Osteoblast (primary cell): ENCODE results near the gene CXCR4. TPM values are rescaled to one million over a fixed set of nuclear protein-coding genes. Genes with fewer than 3 reads are reported as not detected.

Experiments
- DNase-seq: peaks from one replicate; pipeline ENCODE4 v3.0.0; 2011; ENCODE audit warnings: low spot score, mixed read lengths; ENCODE audit not compliant: insufficient read length; ENCODE audit errors: missing footprints
- H2AFZ ChIP-seq: 2 replicates; pipeline ENCODE4 v1.6.0; 2011; ENCODE audit warnings: mild to moderate bottlenecking, low read length
- H3K27ac ChIP-seq: 2 replicates; pipeline ENCODE4 v1.5.1; 2011; ENCODE audit warnings: mild to moderate bottlenecking, low read depth, low read length, moderate library complexity
- H3K27me3 ChIP-seq: 2 replicates; pipeline ENCODE4 v1.6.0; 2012; ENCODE audit warnings: mild to moderate bottlenecking, control low read depth, inconsistent platforms, low read length, moderate library complexity; ENCODE audit not compliant: insufficient read depth
- H3K36me3 ChIP-seq: 2 replicates; pipeline ENCODE4 v1.5.1; 2011; ENCODE audit warnings: mild to moderate bottlenecking, low read length, control low read depth, moderate library complexity; ENCODE audit not compliant: insufficient read depth
- H3K4me1 ChIP-seq: 2 replicates; pipeline ENCODE4 v1.5.1; 2011; ENCODE audit warnings: mild to moderate bottlenecking, low read length, control low read depth, moderate library complexity; ENCODE audit not compliant: insufficient read depth
- H3K4me2 ChIP-seq: 2 replicates; pipeline ENCODE4 v1.6.0; 2011; ENCODE audit warnings: mild to moderate bottlenecking, low read length; ENCODE audit not compliant: insufficient read depth
- H3K4me3 ChIP-seq: fragments of 200-600 bp; sonication (generic); 3 replicates; pipeline ENCODE4 v1.5.1; 2012; ENCODE audit warnings: mild to moderate bottlenecking, low read length, inconsistent platforms; ENCODE audit not compliant: insufficient read depth
- H3K79me2 ChIP-seq: 2 replicates; pipeline ENCODE4 v1.6.0; 2012; ENCODE audit warnings: mild to moderate bottlenecking, low read length, control low read depth, inconsistent platforms; ENCODE audit not compliant: insufficient read depth
- H3K9me3 ChIP-seq: 2 replicates; pipeline ENCODE4 v1.5.1; 2011; ENCODE audit warnings: low read depth, low read length, control low read depth
- H4K20me1 ChIP-seq: 2 replicates; pipeline ENCODE4 v1.6.0; 2012; ENCODE audit warnings: mild to moderate bottlenecking, low read length, control low read depth; ENCODE audit not compliant: insufficient read depth
- CTCF ChIP-seq: IDR thresholded peaks from 2 replicates; pipeline ENCODE4 v1.5.1; 2011; ENCODE audit warnings: mild to moderate bottlenecking, low read depth, low read length, moderate library complexity; ENCODE audit errors: extremely low read depth
- total RNA-seq: library from RNA; depleted of rRNA; stranded (reverse); fragments of >200 nt; gene quantifications from 2 replicates; pipeline ENCODE4 v1.2.3, GENCODE V29; 2012

Gene CXCR4
- total RNA-seq, 1 donor, result under 0.01 TPM

- Histone ChIP-seq H3K27ac (no peak overlapping the region), H4K20me1 (no peaks in the 10 kb centered on the region), H3K9me3 (no peaks in the 10 kb centered on the region), H3K36me3 (no peaks in the 10 kb centered on the region), H2AFZ (no peak overlapping the region), H3K4me1 (no peaks in the 10 kb centered on the region), H3K27me3 (no peaks in the 10 kb centered on the region), H3K4me2 (no peak overlapping the region), H3K79me2 (no peaks in the 10 kb centered on the region), H3K4me3 (no peak overlapping the region)
- DNase-seq, result no peak
- TF ChIP-seq CTCF, result no peak
These were observed 25.9 kb upstream of the CXCR4 start for GRCh38 chr2:136143603-136144451.

- H3K4me1 ChIP-seq, result no peaks in the 10 kb centered on the region
- no peaks in the 10 kb centered on the region for H3K79me2 ChIP-seq
- no peak overlapping the region for H3K27ac ChIP-seq
- H3K4me2 ChIP-seq, result no peak overlapping the region
- no peak for TF ChIP-seq CTCF
- H3K36me3 ChIP-seq, result no peaks in the 10 kb centered on the region
- no peaks in the 10 kb centered on the region for H3K9me3 ChIP-seq
- H4K20me1 ChIP-seq, result no peaks in the 10 kb centered on the region
- H3K27me3 ChIP-seq, result no peaks in the 10 kb centered on the region
- no peak overlapping the region for H3K4me3 ChIP-seq
- H2AFZ ChIP-seq, result no peak overlapping the region
- DNase-seq, result no peak
These were observed 23.7 kb upstream of the CXCR4 start for GRCh38 chr2:136141510-136142149.

GRCh38 chr2:136139631-136140030 is 21.7 kb upstream of the CXCR4 start:
- H2AFZ ChIP-seq, result no peak overlapping the region
- no peak for TF ChIP-seq CTCF
- H3K4me2 ChIP-seq, result no peak overlapping the region
- no peak overlapping the region for H3K27ac ChIP-seq
- no peak for DNase-seq
- no peaks in the 10 kb centered on the region for H3K79me2 ChIP-seq
- no peaks in the 10 kb centered on the region for H3K27me3 ChIP-seq
- no peaks in the 10 kb centered on the region for H3K36me3 ChIP-seq
- no peaks in the 10 kb centered on the region for H4K20me1 ChIP-seq
- H3K4me3 ChIP-seq, result no peak overlapping the region
- H3K4me1 ChIP-seq, result no peaks in the 10 kb centered on the region
- no peaks in the 10 kb centered on the region for H3K9me3 ChIP-seq

GRCh38 chr2:136137982-136138381 is 20.0 kb upstream of the CXCR4 start:
- no peak for TF ChIP-seq CTCF
- Histone ChIP-seq H3K4me2 (no peak overlapping the region), H4K20me1 (no peaks in the 10 kb centered on the region), H3K27ac (no peak overlapping the region), H2AFZ (no peak overlapping the region), H3K79me2 (no peaks in the 10 kb centered on the region), H3K9me3 (no peaks in the 10 kb centered on the region), H3K4me1 (no peaks in the 10 kb centered on the region), H3K4me3 (no peak overlapping the region), H3K36me3 (no peaks in the 10 kb centered on the region), H3K27me3 (no peaks in the 10 kb centered on the region)
- DNase-seq, result no peak
